Left hindlimb (tissue), 1 donor: ENCODE measurements around the gene STAP2.
A peak's percentile ranks its signal among the peaks of the same experiment; 100 is the strongest.
"Not testable (repeated sequence)": the region's sequence is repeated elsewhere in the genome, so short reads cannot be mapped to it uniquely, and the experiment has no call there.

Experiments used
- DNase-seq: peaks from one replicate; pipeline ENCODE4 v3.0.0-alpha.2; 2018

The STAP2 gene

DNA sequence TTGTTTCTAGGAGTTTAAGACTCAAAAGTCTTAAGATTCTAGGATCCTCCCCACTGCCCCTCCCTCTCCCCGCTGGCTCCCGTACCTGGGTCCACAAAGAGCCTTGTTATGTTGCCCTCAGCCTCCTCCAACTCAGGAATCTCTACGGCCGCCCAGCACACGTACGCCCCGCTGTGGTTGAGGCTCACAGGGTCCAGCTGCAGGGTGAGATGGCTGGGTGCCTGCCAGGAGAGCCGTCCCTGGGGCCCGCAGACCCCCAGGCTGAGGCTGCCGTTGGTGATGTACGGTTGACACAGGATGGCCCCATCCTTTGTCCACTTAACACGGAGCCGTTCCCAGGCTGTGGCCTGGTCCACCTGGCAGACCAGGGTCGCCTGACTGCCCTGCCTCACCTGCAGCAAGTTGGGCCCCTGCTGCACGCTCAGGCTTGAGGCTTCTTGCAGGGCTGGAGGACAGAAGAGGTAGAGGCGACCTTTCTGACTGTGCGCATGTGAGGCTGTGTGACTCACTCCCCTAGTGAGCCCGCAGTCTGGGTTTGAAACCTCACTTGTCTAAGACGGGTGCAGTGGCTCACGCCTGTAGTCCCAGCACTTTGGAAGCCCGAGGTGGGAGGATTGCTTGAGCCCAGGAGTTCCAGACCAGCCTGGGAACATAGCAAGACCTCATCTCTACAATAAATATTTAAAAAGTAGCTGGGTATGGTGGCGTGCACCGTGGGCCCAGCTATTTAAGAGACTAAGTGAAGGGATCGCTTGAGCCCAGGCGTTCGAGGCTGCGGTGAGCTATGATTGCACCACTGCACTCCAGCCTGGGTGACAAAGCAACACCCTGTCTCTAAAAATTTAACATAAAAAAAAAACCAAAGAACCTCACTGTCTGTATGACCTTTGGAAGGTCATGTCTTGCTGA is 40.5 kb downstream of the STAP2 start:
- DNase-seq = no peak

DNA sequence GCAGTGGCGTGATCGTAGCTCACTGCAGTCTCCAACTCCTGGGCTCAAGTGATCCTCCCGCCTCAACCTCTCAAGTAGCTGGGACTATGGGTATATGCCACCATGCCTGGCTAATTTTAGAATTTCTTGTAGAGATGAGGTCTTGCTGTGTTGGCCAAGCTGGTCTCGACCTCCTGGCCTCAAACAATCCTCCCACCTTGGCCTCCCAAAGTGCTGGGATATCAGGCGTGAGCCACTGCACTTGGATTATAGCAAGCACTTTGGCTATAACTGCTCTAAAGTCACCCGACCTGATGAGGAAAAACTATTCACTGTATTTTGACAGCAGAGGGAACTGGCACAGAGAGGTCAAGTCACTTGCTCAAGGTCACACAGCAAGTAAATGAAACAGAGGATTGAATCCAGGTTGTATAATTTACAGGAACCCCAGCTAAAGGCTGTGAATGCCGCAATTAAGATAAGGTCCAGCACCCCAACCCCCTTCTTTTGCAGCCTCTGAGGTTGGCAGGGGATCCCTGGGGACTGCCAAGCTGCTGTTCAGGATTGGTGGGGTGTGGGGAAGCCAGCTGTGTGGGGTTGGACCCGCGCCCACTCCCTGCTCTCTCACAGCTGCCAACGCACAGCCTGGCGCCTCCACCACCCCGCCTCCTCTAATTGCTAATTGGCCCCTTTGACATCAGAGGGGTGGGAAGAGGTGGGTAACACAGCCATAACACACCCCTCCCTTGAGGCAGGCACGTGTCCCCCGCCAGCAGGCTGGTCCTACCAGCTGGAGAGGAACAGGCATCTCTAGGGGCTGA is 42.5 kb downstream of the STAP2 start:
- DNase-seq = peak; percentile 67

DNA sequence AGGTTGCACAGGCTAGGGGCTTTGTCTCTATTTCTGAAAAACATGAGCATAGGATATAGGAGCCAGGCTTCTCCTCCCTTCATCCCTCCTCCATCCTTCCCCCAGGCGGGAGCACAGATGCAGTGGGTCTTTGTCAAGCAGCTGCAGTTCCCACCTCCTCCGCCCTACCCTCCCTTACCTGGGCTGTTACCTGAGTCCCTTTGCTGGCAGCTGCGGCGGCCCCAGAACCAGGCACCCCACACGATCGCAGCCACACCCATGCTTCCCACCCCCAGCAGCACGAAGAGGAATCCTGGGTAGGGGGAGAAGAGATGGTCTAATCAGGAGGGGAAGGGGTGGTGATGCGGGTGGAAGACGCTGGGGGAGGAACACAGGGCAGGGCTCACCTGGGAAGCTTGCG is 44.2 kb downstream of the STAP2 start:
- no peak for DNase-seq

DNA sequence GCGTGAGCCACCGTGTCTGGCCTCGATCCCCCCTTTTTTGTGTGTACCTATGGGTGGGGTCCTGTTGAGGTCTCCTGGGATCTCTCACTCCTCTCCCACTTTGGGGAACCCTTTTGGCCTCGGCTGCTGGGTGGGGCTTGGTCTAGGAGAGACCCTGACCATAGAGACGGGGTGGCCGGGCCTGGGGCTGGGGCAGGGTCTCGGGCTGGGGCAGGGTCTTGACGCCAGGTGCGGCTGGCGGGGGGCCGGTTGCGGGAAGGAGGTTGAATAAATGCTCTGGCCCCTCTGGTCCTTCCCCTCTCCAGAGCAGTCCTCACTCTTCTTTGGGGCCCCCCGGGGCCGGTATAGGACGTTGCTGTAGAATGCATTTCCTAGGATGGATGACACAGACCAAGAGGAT is 46.1 kb downstream of the STAP2 start:
- no peak for DNase-seq

DNA sequence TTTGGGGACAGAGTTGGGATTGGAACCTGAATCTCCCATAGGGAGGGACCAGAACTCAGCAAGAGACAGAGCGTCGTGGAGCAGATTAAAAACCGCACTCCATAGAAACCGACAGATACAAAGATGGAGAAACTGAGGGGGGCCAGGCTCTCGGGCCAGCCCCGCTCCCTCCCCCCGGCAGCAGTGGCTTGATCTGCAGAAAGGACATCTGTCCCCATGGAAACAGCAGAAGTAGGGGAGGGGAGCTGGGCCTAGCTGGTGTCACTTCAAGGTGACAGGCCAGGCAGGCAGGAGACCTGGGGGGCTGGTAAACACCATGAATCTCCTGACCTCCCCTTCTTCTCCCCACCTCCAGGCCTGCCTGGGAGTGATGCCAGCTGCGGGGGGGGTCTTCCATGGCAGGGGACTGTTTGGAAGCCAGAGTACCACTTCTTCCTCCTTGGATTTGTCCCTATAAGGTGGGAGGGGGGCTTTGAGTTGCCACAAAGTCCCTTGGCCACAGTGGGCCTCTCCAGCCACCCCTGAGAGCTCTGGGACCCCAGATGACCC is 47.4 kb downstream of the STAP2 start:
- no peak for DNase-seq

DNA sequence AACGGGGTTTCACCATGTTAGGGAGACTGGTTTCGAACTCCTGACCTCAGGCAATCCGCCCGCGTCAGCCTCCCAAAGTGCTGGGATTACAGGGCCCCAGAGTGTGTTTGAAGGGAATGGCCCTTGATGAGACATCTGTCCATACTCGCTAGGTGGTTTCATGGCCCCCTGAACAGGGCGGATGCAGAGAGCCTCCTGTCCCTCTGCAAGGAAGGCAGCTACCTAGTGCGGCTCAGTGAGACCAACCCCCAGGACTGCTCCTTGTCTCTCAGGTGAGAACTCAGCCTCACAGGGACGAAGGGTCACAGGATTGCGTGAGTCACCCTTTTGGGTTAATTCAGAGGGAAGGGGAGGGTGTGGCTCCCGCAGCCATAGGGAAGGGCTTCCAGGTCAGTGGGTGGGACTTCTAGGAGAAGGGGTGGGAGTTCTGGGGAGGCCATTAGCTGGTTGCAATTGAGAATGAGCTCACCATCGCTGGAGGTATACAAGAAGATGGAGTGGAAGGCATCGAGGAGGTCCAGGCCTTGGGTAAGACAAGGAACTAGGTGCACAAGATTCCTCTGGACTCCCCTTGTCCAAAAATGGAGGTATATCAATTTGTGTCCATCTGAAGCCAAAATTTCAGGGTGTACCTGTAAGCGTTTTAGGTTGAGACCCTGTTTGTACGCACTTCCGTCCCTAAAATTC is 50.4 kb downstream of the STAP2 start:
- DNase-seq = no peak

DNA sequence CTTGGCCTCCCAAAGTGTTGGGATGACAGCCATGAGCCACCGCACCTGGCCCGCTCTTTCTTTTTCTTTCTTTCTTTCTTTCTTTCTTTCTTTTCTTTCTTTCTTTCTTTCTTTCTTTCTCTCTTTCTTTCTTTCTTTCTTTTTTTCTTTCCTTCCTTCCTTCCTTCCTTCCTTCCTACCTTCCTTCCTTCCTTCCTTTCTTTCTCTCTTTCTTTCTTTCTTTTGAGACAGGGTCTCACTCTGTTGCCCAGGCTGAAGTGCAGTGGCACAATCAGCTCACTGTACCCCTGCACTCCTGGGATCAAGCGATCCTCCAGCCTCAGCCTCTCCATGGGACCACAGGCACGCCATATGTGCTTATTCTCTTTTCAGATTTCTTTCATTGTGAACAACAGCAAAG is 52.5 kb downstream of the STAP2 start:
- not testable (repeated sequence) for DNase-seq

DNA sequence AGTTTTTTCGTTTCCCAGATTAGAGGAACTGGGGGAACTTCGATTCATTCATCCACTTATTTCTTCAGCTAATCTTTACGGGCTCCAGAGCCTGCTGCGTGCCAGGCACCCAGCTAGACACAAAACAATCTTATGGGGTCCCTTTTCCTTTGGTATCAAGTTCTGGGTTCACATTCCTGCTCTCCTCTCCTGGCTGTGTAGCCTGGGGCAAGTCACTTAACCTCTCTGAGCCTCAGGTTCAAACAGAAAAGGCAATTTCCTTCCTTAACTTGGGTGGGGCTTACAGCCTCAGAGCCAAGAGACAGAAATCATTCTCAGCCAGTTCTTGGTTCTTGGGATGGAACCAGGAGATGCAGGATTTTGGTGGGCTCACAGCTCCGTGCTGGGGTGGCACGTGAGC is 53.7 kb downstream of the STAP2 start:
- DNase-seq = no peak

DNA sequence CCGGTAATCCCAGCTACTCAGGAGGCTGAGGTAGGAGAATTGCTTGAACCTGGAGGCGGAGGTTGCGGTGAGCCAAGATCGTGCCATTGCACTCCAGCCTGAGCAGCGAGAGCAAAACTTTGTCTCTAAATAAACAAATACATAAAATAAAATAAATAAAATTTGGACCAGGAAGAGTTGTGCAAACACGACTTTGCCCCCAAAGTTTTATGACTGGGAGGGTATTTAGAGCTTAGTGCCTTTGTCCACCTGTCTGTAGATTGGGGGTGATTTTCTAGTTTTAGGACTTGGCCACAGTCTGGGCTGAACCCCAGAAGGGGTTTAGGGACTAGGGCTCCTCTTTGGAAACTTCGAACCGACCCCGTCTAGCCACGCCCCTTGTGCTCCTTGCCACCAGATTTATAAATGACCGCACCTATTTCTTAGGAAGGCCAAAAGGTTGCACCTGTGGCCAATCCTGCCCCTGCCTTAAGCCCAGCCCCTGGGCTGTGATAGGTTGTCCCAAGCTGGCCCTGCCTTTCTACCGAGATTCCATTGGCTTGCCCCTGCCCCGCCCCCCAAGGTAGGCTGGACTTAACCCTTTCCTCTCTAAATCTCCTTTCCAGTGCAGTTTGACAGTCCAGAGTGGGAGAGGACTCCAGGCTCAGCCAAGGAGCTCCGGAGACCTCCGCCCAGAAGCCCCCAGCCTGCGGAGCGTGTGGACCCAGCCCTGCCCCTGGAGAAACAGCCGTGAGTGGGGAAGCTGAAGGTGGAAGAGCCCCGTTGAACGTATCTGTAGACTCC is 54.3 kb downstream of the STAP2 start:
- DNase-seq = no peak

DNA sequence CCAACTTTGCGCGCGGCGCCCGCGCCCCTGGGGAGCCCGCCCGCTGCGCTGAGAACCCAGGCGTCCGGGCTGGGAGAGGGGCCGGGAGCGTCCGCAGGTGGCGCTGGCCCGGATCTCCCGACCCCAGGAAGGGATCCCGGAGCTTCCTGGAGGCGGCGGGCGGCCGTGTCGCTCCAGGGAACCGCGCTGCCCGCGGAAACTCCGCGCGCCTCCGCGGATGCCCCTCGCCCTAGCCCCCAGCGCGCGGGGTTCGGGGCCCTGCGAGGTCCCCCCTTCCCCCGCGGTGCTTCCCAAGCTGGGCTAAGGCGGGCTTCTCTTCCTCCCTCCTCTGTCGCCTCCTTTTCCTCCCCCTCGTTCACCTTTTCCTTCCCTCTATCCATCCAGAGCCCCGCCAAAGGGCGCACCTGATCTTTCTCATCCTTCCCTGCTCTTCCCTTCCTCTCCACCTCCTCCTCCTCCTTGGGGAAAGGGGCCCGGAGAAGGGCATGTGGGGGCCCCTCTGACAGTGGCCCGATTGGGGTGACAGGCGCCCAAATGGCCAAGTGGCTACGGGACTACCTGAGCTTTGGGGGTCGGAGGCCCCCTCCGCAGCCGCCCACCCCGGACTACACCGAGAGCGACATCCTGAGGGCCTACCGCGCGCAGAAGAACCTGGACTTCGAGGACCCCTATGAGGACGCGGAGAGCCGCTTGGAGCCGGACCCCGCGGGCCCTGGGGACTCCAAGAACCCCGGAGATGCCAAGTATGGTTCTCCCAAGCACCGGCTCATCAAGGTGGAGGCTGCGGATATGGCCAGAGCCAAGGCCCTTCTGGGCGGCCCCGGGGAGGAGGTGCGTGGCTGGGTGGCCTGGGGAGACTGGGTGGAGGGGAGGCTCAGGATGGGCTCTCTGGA is 58.9 kb downstream of the STAP2 start:
- no peak for DNase-seq

DNA sequence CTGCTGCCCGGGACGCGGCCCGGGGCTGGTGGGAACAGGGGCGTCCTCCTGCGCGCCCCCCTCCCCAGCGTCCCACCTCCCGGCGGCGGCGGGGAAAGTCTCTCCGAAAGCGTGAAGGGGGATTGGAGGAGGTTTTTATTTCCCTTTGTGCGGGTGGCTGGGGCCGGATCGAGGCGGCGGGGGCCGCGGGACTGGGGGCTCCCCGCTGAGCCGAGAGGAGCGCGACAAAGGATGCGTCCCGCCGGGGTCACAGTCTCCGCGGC is 59.4 kb downstream of the STAP2 start:
- no peak for DNase-seq

DNA sequence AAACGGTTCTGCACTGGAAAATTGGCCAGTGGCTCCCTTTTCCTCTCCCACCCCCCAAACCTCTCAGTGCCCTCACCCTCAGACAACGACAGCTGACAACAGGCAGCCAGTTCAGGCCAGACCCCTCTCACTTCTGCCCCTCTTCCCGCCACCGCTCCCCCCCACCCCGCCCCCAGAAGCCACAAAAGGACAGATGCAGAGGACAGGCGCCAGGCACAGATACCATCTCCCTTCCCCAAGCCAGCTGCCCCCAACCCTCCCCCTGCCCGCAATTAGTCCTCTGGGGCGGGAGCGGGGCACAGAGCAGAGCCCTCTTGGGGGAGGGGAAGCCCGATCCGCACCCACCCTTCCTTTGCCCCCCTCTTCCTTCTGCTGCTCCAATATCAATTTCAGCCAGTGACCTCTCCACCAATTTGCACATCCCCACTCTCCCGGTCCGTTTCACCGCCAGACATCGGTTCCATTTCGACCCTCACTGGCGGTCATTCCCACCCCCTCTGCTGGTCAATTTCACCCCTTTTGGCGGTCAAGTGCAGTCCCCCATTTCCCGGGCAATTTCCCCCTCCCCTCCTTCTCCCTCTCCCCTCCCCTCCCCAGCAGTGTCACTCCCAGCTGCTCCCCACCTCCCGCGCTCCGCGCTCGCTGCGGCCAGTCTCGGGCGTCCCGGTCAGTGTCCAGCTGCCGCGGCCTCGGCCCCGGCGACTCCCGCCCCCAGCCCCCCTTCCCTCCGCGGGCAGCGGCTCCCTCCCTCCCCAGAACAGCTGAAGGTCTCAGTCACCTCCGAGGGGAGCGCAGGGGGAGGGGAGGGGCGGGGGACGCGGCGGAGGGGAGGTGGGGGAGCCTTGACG is 60.0 kb downstream of the STAP2 start, which contains the start of gene SHD:
TSS of gene SHD (plus strand) at position 848 of the 848 bp plus-strand sequence. CDS start 798 bp downstream, outside the sequence.
- DNase-seq = peak; percentile 72

DNA sequence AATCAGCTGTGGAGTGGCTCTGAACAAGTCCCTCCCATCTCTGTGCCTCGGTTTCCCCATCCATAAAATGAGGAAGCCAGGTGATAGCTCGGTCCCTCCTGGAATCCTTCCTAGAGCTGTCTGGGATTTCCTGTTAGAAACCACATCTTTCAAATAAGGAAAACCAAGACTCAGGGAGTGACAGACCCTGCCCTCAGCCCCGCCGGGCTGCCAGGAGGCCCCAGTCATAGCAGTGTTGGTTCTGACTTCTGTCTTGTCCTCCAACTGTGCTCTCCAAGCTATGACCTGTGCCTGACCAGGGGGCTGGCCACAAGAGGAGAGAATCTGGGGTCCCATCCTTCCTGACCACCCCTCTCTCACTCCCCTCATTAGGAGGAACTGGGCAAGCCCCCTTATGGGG is 60.6 kb downstream of the STAP2 start:
- DNase-seq = no peak

DNA sequence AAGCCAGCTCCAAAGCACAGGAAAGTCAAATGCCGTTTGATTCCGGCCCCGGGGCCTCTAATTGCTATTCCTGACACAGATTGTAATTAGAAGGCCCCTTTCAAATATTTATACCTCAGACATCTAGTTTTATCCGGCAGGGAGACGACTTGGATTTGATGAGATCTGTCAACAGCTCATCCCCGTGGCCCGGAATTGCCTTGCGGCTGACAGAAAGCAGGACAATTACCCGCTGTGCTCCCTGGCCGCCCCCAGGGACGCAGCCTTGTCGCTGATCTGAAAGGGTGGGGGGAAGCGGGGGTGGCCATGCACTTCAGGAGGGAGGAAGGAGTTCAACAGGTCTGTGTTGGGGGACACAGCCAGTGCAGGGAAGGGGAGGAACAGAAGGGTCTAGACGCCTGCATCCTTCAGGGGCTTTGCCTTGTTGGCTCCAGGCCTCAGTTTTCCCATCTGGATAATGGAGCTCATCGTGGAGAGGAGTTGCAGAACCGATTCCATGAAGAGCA is 61.4 kb downstream of the STAP2 start:
- DNase-seq = no peak

DNA sequence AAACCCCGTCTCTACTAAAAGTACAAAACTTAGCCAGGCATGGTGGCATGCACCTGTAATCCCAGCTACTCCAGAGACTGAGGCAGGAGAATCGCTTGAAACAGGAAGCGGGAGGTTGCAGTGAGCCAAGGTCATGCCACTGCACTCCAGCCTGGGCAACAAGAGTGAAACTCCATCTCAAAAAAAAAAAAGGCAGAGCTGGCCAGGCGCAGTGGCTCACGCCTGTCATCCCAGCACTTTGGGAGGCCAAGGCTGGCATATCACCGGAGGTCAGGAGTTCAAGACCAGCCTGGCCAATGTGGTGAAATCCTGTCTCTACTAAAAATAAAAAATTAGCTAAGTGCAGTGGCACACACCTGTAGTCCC is 64.3 kb downstream of the STAP2 start:
- not testable (repeated sequence) for DNase-seq
